Measurements from ENCODE around the gene STX8.

STX8 gene

DNA sequence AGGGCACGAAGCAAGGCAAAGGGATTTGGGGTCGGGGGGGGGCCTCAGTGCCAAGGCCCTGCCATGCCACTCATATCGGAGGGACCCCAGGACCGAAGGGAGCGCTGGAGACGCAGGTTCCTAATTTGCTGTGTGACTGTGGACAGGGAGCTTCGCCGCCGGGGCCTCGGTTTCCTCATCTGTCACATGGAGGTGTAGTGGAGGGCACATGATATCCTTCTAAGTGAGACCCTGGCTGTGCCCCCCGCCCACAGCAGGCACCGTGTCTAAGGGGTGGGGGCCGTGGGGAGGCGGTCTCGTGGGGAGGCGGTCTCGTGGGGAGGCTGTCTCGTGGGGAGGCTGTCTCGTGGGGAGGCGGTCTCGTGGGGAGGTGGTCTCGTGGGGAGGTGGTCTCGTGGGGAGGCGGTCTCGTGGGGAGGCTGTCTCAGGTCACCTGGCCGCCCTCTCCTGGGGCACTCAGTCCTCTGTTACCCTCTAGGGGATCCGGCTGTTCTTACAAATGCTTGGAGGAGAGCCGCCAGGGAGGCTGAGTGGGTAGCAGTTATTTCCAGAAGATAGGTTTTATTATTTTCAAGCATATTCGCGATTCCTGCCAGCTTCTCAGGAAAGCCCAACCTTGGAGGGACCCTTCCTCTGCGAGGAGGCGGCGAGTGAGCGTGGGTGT is 349.4 kb downstream of the STX8 start:
- Histone ChIP-seq H2BK12ac (ENCODE audit: low read length) (no peak overlapping the region), H2AFZ (ENCODE audit: insufficient read depth, low read length, poor library complexity) (no peak overlapping the region), H3K9ac (ENCODE audit: low read length) (no peak overlapping the region), H3K18ac (ENCODE audit: low read length) (no peak overlapping the region), H3K79me2 (ENCODE audit: control insufficient read depth, insufficient read depth, low read length, poor library complexity) (no peaks in the 10 kb centered on the region), H3K27me3 (ENCODE audit: insufficient read depth, low read length) (no peaks in the 10 kb centered on the region), H3K4ac (ENCODE audit: low read depth, low read length) (no peak overlapping the region), H3K4me2 (ENCODE audit: low read length) (no peak overlapping the region), H2AK5ac (ENCODE audit: low read length) (no peak overlapping the region), H2BK120ac (ENCODE audit: insufficient read depth, low read length, poor library complexity) (no peak overlapping the region), H3K23ac (ENCODE audit: low read length) (no peak overlapping the region), H4K8ac (ENCODE audit: low read depth, low read length) (no peak overlapping the region), H3K4me3 (ENCODE audit: low read depth, low read length) (no peak overlapping the region), H3K4me1 (ENCODE audit: control insufficient read depth in 1 of 2, insufficient read depth in 2 of 2, low read length in 2 of 2) (no peaks in the 10 kb centered on the region), H3K79me1 (ENCODE audit: low read length) (no peaks in the 10 kb centered on the region), H3K14ac (ENCODE audit: low read length) (no peak overlapping the region), H3K9me3 (ENCODE audit: insufficient read depth, low read depth, low read length) (peaks cover 10% of the 10 kb centered on the region), H3K27ac (ENCODE audit: low read depth, low read length) (no peak overlapping the region), H4K12ac (ENCODE audit: low read depth, low read length) (no peak overlapping the region), H2BK5ac (ENCODE audit: low read depth, low read length, poor library complexity) (no peak overlapping the region), H4K91ac (ENCODE audit: low read depth, low read length) (no peak overlapping the region), H3K36me3 (ENCODE audit: control insufficient read depth in 1 of 2, insufficient read depth in 2 of 2, low read length in 2 of 2) (no peaks in the 10 kb centered on the region)
- no CpG with 5 or more reads among the region's 34 CpGs for WGBS (ENCODE audit: extremely low coverage, insufficient coverage, insufficient read length)
- no peak for DNase-seq

DNA sequence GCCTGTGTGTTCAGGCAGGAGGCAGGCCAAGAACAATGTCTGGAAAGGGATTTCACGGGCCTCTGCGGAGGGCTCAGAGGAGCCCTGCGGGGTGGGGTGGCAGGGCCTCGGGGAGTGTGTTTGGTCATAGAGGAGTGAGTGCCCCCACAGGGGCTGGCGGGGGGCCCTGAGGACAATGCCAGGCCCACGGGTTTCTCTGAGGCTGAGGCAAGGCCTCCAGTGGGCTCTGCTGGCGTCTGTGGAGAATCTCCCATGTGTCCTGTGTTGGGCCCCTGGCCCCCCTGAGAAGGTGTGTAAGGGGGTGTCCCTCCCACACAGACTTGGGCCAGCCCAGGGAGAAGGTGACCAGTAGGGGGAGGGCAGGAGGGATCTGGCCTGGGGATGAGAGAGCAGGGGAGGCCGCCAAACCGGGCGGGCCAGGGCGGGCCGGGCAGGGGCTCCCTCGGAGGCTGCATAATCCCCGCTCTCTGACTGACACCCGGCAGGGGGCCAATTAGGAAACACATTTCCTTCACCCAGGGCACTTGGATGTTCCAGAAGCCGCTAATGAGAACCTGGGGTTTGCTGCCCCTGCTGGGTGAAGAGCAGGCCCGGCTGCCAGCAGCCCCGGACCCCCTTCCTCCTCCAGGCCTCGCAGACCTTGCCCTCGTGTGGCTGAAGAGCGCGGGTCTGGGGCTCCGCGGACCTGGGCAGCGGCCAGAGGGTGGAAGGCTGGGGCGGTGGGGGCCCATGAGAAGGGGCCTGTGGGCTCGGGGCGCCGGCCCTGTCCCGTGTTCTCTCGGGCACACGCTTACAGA is 350.1 kb downstream of the STX8 start:
- H4K8ac ChIP-seq (ENCODE audit: low read depth, low read length): no peak overlapping the region
- no peak overlapping the region for H3K18ac ChIP-seq (ENCODE audit: low read length)
- no peaks in the 10 kb centered on the region for H3K79me1 ChIP-seq (ENCODE audit: low read length)
- no peak overlapping the region for H3K4ac ChIP-seq (ENCODE audit: low read depth, low read length)
- no peak overlapping the region for H2AK5ac ChIP-seq (ENCODE audit: low read length)
- H3K4me2 ChIP-seq (ENCODE audit: low read length): no peak overlapping the region
- no peak overlapping the region for H3K14ac ChIP-seq (ENCODE audit: low read length)
- H4K12ac ChIP-seq (ENCODE audit: low read depth, low read length): no peak overlapping the region
- no peaks in the 10 kb centered on the region for H3K36me3 ChIP-seq (ENCODE audit: control insufficient read depth in 1 of 2, insufficient read depth in 2 of 2, low read length in 2 of 2)
- no peak overlapping the region for H2BK5ac ChIP-seq (ENCODE audit: low read depth, low read length, poor library complexity)
- H4K91ac ChIP-seq (ENCODE audit: low read depth, low read length): no peak overlapping the region
- H3K27me3 ChIP-seq (ENCODE audit: insufficient read depth, low read length): no peaks in the 10 kb centered on the region
- H3K4me1 ChIP-seq (ENCODE audit: control insufficient read depth in 1 of 2, insufficient read depth in 2 of 2, low read length in 2 of 2): peaks cover 0 to 1% of the 10 kb centered on the region in 2 experiments
- H3K27ac ChIP-seq (ENCODE audit: low read depth, low read length): no peak overlapping the region
- no peak overlapping the region for H2BK120ac ChIP-seq (ENCODE audit: insufficient read depth, low read length, poor library complexity)
- no CpG with 5 or more reads among the region's 32 CpGs for WGBS (ENCODE audit: extremely low coverage, insufficient coverage, insufficient read length)
- no peak for DNase-seq
- H3K9ac ChIP-seq (ENCODE audit: low read length): no peak overlapping the region
- no peak overlapping the region for H3K4me3 ChIP-seq (ENCODE audit: low read depth, low read length)
- no peak overlapping the region for H2BK12ac ChIP-seq (ENCODE audit: low read length)
- peaks cover 10% of the 10 kb centered on the region for H3K9me3 ChIP-seq (ENCODE audit: insufficient read depth, low read depth, low read length)
- no peaks in the 10 kb centered on the region for H3K79me2 ChIP-seq (ENCODE audit: control insufficient read depth, insufficient read depth, low read length, poor library complexity)
- H2AFZ ChIP-seq (ENCODE audit: insufficient read depth, low read length, poor library complexity): no peak overlapping the region
- H3K23ac ChIP-seq (ENCODE audit: low read length): no peak overlapping the region

DNA sequence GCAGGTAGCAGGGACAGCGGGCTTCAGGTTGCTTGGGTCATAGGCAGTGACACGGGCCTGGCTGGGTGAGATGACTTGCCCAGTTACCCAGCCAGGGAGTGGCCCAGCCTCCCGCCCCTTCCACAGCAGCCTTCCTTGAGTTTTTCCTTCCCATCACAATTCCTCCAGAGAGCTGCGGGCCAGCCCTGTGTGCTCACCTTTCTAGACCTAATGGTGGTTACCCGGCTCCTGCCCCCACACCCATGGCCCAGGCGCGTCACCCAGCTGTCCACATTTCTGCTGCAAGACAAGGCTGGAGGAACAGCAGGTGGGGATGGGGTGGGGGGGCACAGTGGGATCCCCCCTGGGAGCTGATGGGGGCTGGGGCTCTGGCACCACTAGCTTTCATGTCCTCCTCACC is 351.1 kb downstream of the STX8 start:
- H3K14ac ChIP-seq (ENCODE audit: low read length): no peak overlapping the region
- peaks cover 10 to 11% of the 10 kb centered on the region in 2 experiments for H3K4me1 ChIP-seq (ENCODE audit: control insufficient read depth in 1 of 2, insufficient read depth in 2 of 2, low read length in 2 of 2)
- H2AFZ ChIP-seq (ENCODE audit: insufficient read depth, low read length, poor library complexity): no peak overlapping the region
- peak; percentile 33 to 52 for DNase-seq
- no peaks in the 10 kb centered on the region for H3K27me3 ChIP-seq (ENCODE audit: insufficient read depth, low read length)
- H3K23ac ChIP-seq (ENCODE audit: low read length): no peak overlapping the region
- H3K9ac ChIP-seq (ENCODE audit: low read length): no peak overlapping the region
- H3K4me2 ChIP-seq (ENCODE audit: low read length): no peak overlapping the region
- H3K79me2 ChIP-seq (ENCODE audit: control insufficient read depth, insufficient read depth, low read length, poor library complexity): no peaks in the 10 kb centered on the region
- H4K12ac ChIP-seq (ENCODE audit: low read depth, low read length): no peak overlapping the region
- H3K4me3 ChIP-seq (ENCODE audit: low read depth, low read length): no peak overlapping the region
- H3K79me1 ChIP-seq (ENCODE audit: low read length): peaks cover 5% of the 10 kb centered on the region
- H2BK5ac ChIP-seq (ENCODE audit: low read depth, low read length, poor library complexity): no peak overlapping the region
- no peak overlapping the region for H3K4ac ChIP-seq (ENCODE audit: low read depth, low read length)
- no peak overlapping the region for H3K27ac ChIP-seq (ENCODE audit: low read depth, low read length)
- H2AK5ac ChIP-seq (ENCODE audit: low read length): no peak overlapping the region
- H3K18ac ChIP-seq (ENCODE audit: low read length): no peak overlapping the region
- no peaks in the 10 kb centered on the region for H3K36me3 ChIP-seq (ENCODE audit: control insufficient read depth in 1 of 2, insufficient read depth in 2 of 2, low read length in 2 of 2)
- peaks cover 10% of the 10 kb centered on the region for H3K9me3 ChIP-seq (ENCODE audit: insufficient read depth, low read depth, low read length)
- H4K91ac ChIP-seq (ENCODE audit: low read depth, low read length): no peak overlapping the region
- no peak overlapping the region for H4K8ac ChIP-seq (ENCODE audit: low read depth, low read length)
- WGBS (ENCODE audit: extremely low coverage, insufficient coverage, insufficient read length): no CpG with 5 or more reads among the region's 7 CpGs
- no peak overlapping the region for H2BK12ac ChIP-seq (ENCODE audit: low read length)
- no peak overlapping the region for H2BK120ac ChIP-seq (ENCODE audit: insufficient read depth, low read length, poor library complexity)

DNA sequence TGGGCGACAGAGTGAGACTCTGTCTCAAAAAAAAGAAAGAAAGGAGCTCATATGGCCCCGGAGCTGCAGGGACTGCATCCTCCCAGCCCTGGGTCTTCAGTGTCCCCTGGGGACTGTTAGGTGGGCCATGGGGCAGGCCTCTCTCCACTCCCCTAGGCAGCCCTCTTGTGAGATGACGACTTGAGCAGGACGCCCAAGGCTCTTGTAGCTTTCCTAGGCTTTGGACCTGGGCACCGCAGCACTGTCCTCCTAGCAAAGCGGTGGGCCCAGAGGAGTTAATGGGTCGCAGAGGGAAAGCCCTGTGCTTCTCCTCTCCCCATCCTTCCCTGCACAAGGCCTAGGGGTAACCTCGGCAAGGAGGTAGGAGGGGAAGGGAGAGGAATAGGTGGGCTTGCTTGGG is 352.1 kb downstream of the STX8 start:
- H3K4me1 ChIP-seq (ENCODE audit: control insufficient read depth in 1 of 2, insufficient read depth in 2 of 2, low read length in 2 of 2): peaks cover 14 to 20% of the 10 kb centered on the region in 2 experiments
- H3K4me3 ChIP-seq (ENCODE audit: low read depth, low read length): no peak overlapping the region
- no peaks in the 10 kb centered on the region for H3K27me3 ChIP-seq (ENCODE audit: insufficient read depth, low read length)
- no CpG with 5 or more reads among the region's 8 CpGs for WGBS (ENCODE audit: extremely low coverage, insufficient coverage, insufficient read length)
- no peak overlapping the region for H3K27ac ChIP-seq (ENCODE audit: low read depth, low read length)
- H3K14ac ChIP-seq (ENCODE audit: low read length): no peak overlapping the region
- no peaks in the 10 kb centered on the region for H3K36me3 ChIP-seq (ENCODE audit: control insufficient read depth in 1 of 2, insufficient read depth in 2 of 2, low read length in 2 of 2)
- no peak overlapping the region for H2BK12ac ChIP-seq (ENCODE audit: low read length)
- H2AK5ac ChIP-seq (ENCODE audit: low read length): no peak overlapping the region
- no peaks in the 10 kb centered on the region for H3K79me2 ChIP-seq (ENCODE audit: control insufficient read depth, insufficient read depth, low read length, poor library complexity)
- H2BK5ac ChIP-seq (ENCODE audit: low read depth, low read length, poor library complexity): no peak overlapping the region
- no peak overlapping the region for H3K23ac ChIP-seq (ENCODE audit: low read length)
- no peak overlapping the region for H3K9ac ChIP-seq (ENCODE audit: low read length)
- no peak overlapping the region for H4K12ac ChIP-seq (ENCODE audit: low read depth, low read length)
- H3K4me2 ChIP-seq (ENCODE audit: low read length): no peak overlapping the region
- no peak overlapping the region for H2AFZ ChIP-seq (ENCODE audit: insufficient read depth, low read length, poor library complexity)
- no peak overlapping the region for H2BK120ac ChIP-seq (ENCODE audit: insufficient read depth, low read length, poor library complexity)
- no peak overlapping the region for H3K4ac ChIP-seq (ENCODE audit: low read depth, low read length)
- H4K8ac ChIP-seq (ENCODE audit: low read depth, low read length): no peak overlapping the region
- DNase-seq: no peak
- no peak overlapping the region for H4K91ac ChIP-seq (ENCODE audit: low read depth, low read length)
- H3K9me3 ChIP-seq (ENCODE audit: insufficient read depth, low read depth, low read length): peaks cover 7% of the 10 kb centered on the region
- H3K18ac ChIP-seq (ENCODE audit: low read length): no peak overlapping the region
- H3K79me1 ChIP-seq (ENCODE audit: low read length): peaks cover 10% of the 10 kb centered on the region
